ENCODE data around the gene CALD1.

CALD1 gene

GRCh38 chr7:134874407-134874806 is 95.0 kb downstream of the CALD1 start:
- no peak for DNase-seq

GRCh38 chr7:134875867-134876266 is 96.4 kb downstream of the CALD1 start:
- DNase-seq, result no peak

- DNase-seq, result no peak
Measured at GRCh38 chr7:134878746-134879357, 99.4 kb downstream of the CALD1 start.

- no peak for DNase-seq
Measured at GRCh38 chr7:134879815-134880475, 100.5 kb downstream of the CALD1 start.

- DNase-seq, result no peak
Measured at GRCh38 chr7:134882481-134882880, 103.0 kb downstream of the CALD1 start.

- no peak for DNase-seq
Measured at GRCh38 chr7:134885967-134886352, 106.5 kb downstream of the CALD1 start.

- no peak for DNase-seq
Measured at GRCh38 chr7:134886353-134887057, 107.1 kb downstream of the CALD1 start.

- no peak for DNase-seq
Measured at GRCh38 chr7:134887523-134887922, 108.1 kb downstream of the CALD1 start.

- no peak for DNase-seq
Measured at GRCh38 chr7:134888141-134888740, 108.8 kb downstream of the CALD1 start.

- DNase-seq, result no peak
Measured at GRCh38 chr7:134890246-134891240, 111.1 kb downstream of the CALD1 start.

- no peak for DNase-seq
Measured at GRCh38 chr7:134891262-134891695, 111.8 kb downstream of the CALD1 start.

GRCh38 chr7:134891696-134892678 is 112.6 kb downstream of the CALD1 start:
- DNase-seq, result no peak

- DNase-seq, result no peak
Measured at GRCh38 chr7:134892963-134893362, 113.5 kb downstream of the CALD1 start.

- DNase-seq, result no peak
Measured at GRCh38 chr7:134893920-134894319, 114.5 kb downstream of the CALD1 start.

GRCh38 chr7:134894928-134895327 is 115.5 kb downstream of the CALD1 start:
- no peak for DNase-seq

- DNase-seq, result no peak
Measured at GRCh38 chr7:134896073-134896472, 116.6 kb downstream of the CALD1 start.

GRCh38 chr7:134897936-134898335 is 118.5 kb downstream of the CALD1 start:
- no peak for DNase-seq

GRCh38 chr7:134899729-134900128 is 120.3 kb downstream of the CALD1 start:
- DNase-seq, result no peak

GRCh38 chr7:134900166-134900982 is 120.9 kb downstream of the CALD1 start:
- DNase-seq, result no peak

GRCh38 chr7:134901389-134902020 is 122.1 kb downstream of the CALD1 start:
- DNase-seq, result no peak

Measured in activated T-cell treated with anti-CD3 and anti-CD28 coated beads for 4 hours (primary cell).